ENCODE results near the gene SCN3B.
A peak's percentile ranks its signal among the peaks of the same experiment; 100 is the strongest.

The SCN3B gene

DNA sequence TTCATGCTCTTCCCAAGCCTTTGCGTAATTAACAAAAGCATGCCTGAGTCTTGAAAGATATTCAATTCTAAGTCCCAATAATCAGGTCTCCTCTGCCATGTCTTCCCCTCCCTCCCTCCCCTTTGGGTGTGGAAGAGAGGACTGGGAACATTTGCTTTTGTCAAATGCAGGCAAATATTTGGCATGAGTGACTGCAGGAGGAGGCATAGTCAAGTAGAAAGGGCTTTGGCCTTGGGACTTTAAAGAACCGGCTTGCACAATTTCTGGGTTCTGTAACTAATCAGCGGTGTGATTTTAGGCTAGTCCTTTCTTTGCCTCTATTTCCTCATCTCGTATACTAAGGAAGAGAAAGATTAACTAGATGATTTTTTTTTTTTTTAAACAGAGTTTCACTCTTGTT, 59.5 kb downstream of the SCN3B start:
- DNase-seq (ENCODE audit: low read depth) = no peak

GRCh38 chr11:123594188-123594901, 60.1 kb downstream of the SCN3B start:
- DNase-seq (ENCODE audit: low read depth) = no peak

- no peak for DNase-seq (ENCODE audit: low read depth)
Measured at GRCh38 chr11:123593570-123593969, 60.9 kb downstream of the SCN3B start.

DNA sequence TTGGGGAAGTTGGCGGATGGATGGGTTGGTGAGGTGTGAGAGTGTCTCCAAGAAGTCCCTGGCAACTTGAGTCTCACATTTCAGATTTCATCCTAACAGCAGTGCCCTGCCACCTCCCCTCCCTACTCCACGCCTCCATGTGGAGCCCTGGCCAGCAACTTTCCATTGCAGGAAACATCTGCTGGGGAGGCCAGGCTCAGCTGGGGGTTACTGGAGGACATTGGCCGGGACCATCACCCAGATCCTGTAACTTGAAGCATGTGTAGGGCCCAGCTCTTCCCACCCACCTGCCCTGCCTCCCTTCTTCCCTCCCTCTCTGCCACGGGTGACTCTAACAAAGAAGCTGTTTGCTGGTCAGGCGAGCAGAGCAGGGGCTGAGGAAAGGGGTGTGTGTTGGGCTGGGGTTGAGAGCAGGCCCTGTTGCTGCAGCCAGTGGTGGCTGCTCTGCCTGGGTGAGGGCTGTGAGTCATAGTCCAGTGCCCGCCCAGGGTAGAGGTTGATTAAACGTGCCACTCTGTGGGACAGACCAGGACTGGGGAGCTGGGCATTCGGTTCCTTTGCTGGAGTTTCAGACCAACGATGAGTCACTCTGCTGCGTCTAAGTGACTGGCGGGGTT, 64.0 kb downstream of the SCN3B start:
- no peak for DNase-seq (ENCODE audit: low read depth)

DNA sequence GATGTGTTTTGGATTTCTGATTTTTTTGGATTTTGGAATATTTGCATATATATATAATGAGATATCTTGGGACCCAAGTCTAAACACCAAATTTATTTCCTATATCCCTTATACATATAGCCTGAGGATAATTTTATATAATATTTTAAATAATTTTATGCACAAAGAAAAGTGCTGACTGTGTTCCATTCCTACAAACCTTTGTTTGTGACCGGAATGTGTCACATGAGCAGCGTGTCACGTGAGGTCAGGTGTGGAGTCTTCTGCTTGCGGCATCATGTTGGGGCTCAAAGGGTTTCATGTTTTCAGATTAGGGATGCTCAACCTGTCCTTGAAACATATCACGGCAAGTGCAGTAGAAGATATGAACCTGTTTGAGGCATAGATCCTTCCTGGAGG, 65.6 kb downstream of the SCN3B start:
- DNase-seq (ENCODE audit: low read depth) = no peak

- DNase-seq (ENCODE audit: low read depth) = no peak
Measured at GRCh38 chr11:123588117-123588863, 66.1 kb downstream of the SCN3B start.

- DNase-seq (ENCODE audit: low read depth) = no peak
Measured at GRCh38 chr11:123587559-123587958, 66.9 kb downstream of the SCN3B start.

GRCh38 chr11:123587044-123587443, 67.4 kb downstream of the SCN3B start:
- no peak for DNase-seq (ENCODE audit: low read depth)

DNA sequence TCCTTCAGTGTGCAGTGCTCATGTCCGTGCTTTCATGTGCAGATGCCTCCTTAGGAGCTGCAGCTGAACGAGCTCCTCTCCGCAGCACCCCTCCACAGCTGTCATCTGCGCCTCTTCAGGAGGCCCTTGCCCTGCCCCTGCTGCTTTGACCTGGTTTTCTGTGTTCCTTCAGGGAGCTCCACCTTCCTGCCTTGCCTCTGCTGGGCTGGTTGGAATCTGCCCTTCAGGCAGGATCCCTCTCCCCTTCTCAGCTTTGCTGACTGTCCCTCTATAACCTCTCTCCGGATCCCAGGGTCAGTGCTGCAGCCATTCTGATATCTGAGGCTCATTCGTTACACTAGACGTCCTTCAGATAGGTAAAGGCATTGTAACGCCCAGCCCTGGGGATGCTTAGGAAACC, 67.9 kb downstream of the SCN3B start:
- DNase-seq (ENCODE audit: low read depth) = no peak

GRCh38 chr11:123585706-123586105, 68.7 kb downstream of the SCN3B start:
- DNase-seq (ENCODE audit: low read depth) = no peak

DNA sequence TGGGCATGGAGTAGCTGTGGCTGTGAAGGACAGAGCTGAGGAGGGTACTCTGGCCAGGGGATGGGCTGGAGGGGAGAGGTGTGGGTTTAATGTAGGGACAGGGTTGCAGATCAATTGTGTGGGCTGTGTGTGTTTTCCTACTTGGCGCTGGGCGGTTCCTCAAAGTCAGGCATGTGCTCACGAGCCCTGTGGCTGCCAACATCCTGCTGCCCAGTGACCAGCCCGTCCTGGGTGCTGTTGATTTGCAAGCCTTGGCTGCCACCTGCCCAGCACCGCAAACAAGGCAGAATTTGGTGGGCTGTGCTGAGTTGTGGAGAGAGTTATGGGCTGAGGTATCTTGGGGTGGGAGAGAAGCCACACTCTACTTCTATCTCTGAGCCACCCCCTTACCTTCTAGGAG, 69.2 kb downstream of the SCN3B start:
- DNase-seq (ENCODE audit: low read depth) = no peak

GRCh38 chr11:123584737-123585136, 69.7 kb downstream of the SCN3B start:
- DNase-seq (ENCODE audit: low read depth) = no peak

DNA sequence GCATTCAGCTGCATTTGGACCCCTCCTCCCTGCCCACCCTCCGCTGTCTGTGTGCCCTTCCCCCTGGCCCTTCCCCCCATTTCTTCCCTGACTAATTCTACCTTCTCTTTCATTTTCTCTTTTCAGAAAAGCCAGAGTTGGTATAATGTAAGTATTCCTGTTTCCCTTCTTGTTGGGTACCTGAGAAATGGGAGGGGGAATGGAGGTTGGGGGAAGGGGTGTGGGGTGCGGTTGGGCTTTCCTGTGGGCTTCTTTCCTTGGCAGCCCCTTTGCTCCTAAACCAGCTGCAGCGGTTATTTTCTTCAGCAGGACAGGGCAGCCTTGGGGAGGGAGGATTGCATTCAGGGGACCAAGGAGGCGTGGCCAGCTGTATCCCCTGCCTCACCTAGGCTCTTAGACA, 70.2 kb downstream of the SCN3B start:
- no peak for DNase-seq (ENCODE audit: low read depth)

DNA sequence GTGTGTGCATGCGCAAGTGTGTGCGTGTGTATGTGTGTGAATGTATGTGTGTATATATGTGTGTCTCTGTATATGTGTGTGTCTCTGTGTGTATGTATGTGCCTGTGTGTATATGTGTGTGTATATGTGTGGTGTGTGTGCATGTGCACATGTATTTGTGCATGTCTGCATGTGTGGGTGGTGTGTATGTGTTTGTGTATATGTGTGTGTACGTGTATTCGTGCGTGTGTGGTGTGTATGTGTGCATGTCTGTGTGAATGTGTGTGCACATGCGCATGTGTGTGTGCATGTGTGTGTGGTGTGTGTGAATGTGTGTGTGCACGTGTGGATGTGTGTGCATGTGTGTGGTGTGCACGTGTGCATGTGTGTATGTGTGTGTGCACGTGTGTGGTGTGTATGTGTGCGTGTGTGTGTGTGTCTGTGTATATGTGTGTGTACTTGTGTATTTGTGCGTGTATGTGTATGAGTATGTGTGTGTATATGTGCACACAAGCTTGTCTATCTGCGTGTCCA, 71.4 kb downstream of the SCN3B start:
- DNase-seq (ENCODE audit: low read depth) = no peak

- no peak for DNase-seq (ENCODE audit: low read depth)
Measured at GRCh38 chr11:123581651-123582399, 72.6 kb downstream of the SCN3B start.

DNA sequence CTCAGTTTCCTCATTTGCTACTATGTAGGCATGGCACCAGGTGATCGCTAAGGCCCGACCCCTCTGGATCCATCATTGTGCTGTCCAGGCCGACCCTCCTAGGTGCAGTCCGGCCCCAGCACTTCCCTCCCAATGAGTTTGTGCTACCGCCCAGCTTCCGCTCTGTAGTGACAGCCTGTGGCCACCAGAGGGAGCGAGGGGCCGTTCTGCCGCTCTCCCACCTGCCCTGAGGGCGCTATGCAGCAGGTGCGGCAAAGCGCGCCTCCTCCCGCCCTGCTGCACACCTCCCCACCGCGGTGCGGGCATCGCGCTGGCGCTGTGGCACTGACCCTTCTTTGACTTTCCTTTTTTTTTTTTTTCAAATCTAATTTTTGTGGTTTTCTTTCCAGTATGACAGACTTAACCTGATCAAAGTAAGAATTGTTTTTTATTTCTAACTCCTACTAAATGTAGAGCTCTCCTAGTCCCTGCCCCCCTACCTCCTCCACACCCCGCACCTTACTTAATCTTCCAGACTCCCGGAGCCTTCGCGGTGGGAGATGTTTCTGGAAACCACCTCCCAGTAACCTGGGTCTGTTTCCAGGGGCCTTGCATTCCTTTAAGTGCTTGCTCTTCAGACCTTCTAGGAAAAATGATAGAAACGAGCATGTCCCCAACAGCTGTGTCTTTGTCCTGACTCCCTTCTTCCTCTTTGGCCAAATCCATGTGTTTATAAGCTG, 73.7 kb downstream of the SCN3B start:
- DNase-seq (ENCODE audit: low read depth) = peak; percentile 55

DNA sequence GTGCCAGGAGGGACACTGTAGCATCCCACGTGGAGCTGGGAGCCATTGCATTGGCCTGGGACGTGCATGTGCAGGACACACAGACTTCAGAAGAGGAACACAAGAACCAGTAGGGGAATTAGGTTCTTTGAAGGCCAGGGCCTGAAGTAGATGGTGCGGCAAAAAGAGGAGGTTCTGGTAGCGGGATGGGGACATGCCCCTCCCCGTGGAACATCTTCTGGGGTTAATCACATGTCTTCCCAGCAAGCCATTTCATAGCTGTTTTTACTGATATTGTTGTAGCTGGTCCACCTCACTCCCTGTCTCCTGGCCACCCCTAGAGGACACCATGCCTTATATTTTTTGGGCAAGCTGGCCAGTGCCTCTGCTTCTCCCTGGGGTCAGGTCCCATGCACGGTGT, 74.3 kb downstream of the SCN3B start:
- no peak for DNase-seq (ENCODE audit: low read depth)

DNA sequence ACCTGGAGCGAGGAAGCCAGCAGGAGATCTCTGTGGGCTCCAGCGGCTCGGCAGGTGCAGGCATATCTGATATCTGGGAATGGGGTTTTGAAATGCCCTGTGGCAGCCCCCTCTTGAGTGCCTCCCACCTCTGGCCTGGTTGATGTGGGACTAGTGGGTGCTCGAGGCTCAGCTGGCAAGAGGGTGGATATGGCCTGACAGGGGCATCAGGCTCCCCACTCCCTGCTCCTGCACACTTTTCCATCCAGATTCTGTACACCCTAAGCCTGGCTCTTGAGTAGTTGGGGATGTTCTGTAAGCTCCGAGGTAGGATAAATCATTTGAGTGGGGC, 75.0 kb downstream of the SCN3B start:
- DNase-seq (ENCODE audit: low read depth) = no peak
